Coronary artery (tissue), 2 donors: Measurements from ENCODE around the gene PHKG2.

ENCODE experiments used
- DNase-seq: peaks from one replicate; pipeline ENCODE4 v3.0.0-alpha.2; 2017; ENCODE audit warnings: low spot score
- H3K27ac ChIP-seq, 2 donors: fragments of 200-600 bp; sonication (generic); one replicate each; pipeline ENCODE4 v1.5.1; 2016 to 2019
- H3K4me3 ChIP-seq: fragments of 200-600 bp; sonication (generic); 2 replicates; pipeline ENCODE4 v1.5.1; 2016; ENCODE audit warnings: mild to moderate bottlenecking, moderate library complexity
- TF ChIP-seq, protein P1 (sequence below): fragments of 200-600 bp; sonication (generic); IDR thresholded peaks from one replicate; pipeline ENCODE4 v1.5.1; 2019; ENCODE audit warnings: antibody characterized with exemption

PHKG2 gene

GRCh38 chr16:30780549-30780948 lies 32.3 kb downstream of the PHKG2 start:
- TF ChIP-seq, protein P1, sequence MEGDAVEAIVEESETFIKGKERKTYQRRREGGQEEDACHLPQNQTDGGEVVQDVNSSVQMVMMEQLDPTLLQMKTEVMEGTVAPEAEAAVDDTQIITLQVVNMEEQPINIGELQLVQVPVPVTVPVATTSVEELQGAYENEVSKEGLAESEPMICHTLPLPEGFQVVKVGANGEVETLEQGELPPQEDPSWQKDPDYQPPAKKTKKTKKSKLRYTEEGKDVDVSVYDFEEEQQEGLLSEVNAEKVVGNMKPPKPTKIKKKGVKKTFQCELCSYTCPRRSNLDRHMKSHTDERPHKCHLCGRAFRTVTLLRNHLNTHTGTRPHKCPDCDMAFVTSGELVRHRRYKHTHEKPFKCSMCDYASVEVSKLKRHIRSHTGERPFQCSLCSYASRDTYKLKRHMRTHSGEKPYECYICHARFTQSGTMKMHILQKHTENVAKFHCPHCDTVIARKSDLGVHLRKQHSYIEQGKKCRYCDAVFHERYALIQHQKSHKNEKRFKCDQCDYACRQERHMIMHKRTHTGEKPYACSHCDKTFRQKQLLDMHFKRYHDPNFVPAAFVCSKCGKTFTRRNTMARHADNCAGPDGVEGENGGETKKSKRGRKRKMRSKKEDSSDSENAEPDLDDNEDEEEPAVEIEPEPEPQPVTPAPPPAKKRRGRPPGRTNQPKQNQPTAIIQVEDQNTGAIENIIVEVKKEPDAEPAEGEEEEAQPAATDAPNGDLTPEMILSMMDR: no peak
- Histone ChIP-seq H3K27ac (no peak overlapping the region), H3K4me3 (no peak overlapping the region)
- DNase-seq: no peak

GRCh38 chr16:30782486-30783279 lies 34.5 kb downstream of the PHKG2 start:
- no peak overlapping the region for H3K4me3 ChIP-seq
- no peak for DNase-seq
- H3K27ac ChIP-seq: no peak overlapping the region
- TF ChIP-seq, protein P1: no peak

- Histone ChIP-seq H3K4me3 (no peak overlapping the region), H3K27ac (no peak overlapping the region)
- TF ChIP-seq, protein P1: no peak
- no peak for DNase-seq
These were observed 35.3 kb downstream of the PHKG2 start for GRCh38 chr16:30783280-30784109.

- Histone ChIP-seq H3K27ac (no peak overlapping the region), H3K4me3 (no peak overlapping the region)
- TF ChIP-seq, protein P1: no peak
- no peak for DNase-seq
These were observed 36.0 kb downstream of the PHKG2 start for GRCh38 chr16:30784215-30784614.

DNA sequence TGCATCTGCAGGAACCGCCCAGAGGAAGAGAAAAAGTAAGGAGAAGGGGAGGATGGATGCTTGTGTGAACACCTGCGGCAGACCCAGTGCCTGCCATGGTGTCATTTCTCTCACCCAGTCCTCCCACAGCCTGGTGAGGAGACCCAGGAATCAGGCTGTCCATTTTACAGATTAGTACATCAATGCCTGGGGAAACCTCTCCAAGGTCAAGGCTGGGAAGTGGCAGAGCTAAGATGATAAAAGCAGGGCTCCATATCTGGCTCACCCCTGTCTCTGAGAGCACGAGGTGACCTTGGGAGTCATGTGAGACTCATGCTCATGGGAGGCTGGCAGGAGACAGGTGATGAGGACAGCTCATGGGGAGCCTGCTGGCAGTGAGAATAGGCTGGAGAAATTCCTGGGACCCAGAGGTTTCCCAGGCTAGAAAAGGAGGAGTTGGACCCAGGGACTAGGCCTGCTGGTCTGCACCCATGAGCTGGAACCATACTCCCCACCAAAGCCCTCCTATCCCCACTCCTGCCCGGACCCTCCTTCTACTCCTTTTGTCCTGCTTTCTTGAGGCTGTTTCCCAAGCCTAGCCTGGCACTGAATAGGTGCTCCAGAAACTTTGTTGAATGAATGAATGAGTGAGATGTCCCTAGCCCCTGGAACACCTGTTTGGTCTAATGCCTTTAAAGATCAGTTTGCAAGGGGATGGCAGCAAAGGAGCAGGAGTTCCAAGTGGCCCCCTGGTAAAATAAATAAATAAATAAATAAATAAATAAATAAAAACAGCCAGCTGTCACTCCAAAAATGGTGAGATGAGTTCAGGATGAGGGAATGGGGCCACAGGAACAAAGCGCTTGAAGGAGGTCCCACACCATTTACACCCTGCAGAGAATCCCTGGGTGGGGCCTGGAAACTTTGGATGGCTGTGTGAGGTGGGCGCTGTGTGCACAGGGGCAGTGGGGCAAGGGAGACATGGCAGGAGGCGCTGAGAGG lies 37.2 kb downstream of the PHKG2 start:
- Histone ChIP-seq H3K27ac (peak overlapping the region in 1 of 2 donors; percentile 91), H3K4me3 (peak overlapping the region; percentile 89)
- TF ChIP-seq, protein P1: no peak
- no peak for DNase-seq

DNA sequence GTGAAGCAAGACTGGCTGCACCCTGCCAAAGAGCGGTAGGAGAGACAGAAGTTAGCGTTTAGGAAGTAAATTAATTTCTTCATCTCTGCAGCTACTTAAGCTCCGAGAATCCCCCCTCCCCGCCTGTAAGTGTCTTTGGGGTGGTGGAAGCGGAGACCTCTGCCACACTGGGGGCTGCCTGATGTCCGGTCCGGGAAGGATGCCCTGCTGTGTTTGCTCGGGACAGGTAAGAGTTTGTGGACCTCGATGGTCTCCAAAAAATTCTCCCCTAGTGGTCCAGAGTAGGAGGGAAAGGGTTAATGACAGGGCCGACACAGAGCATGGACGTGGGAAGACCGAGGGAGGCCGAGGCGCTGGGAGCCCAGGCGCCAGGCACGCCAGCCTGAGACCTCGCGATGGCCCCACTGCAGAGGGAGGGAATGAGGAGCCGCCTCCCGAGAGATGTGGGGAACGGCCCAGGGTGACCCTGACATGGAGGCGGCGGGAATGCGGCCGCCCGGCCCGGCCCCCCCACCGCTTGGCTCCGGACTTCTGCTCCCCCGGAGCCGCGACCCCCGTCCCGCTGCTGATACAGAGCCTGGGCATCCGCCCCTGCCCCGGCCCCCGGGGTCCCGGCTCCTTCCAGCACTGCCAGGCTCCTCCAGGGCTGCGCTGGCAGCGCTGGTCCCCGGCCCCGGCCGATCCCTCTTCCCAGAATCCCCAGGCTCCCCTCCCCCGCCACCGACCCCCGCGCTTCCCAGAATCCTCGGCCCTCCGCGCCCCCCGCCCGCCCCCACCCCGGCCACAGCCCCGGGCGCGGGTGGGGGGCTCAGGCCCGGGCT lies 38.1 kb downstream of the PHKG2 start:
- Histone ChIP-seq H3K27ac (peak overlapping the region; percentile 85 to 91), H3K4me3 (peak overlapping the region; percentile 89)
- no peak for DNase-seq
- TF ChIP-seq, protein P1: no peak
